Measurements from ENCODE around the gene ASIC1.

The ASIC1 gene

DNA sequence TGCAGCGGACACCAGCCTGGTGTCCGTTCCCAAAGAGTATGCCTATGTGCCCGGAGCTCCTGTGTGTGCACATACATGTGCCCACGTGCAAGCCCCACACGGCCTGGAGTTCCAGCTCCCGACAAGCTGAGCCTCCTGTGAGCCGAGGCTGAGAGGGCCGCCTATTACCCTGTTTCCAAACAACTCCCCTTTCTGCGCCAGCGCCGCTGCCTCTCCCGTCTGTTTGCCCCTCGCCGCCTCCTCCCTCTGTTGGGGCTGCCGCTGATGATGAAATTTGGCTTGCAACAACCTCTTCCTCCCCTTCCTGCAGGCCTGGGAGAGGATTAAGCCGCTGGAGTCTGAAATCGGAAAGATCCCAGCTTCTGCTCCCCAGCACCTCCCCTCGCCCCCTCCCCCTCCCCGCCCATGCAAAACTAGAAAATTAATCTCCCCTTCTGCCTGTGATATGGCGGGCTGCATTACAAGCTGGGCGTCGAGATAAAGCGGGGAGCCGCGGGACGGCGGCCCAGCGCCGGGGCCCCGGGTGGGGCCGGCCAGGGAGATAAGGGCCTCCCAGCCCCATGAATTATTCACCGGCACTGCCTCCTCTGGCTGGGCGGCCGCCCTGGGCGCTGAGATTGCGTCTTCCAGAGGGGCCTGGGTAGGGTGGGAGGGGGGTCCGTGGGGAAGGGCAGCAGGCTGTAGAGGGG is 6.8 kb upstream of the ASIC1 start:
- peak; percentile 30 for DNase-seq (ENCODE audit: extremely low spot score)
- TF ChIP-seq NFRKB (IDR thresholded peaks at IDR 0.05) = no peak
- TF ChIP-seq ZNF384 (IDR thresholded peaks at IDR 0.05) = no peak
- no peak for TF ChIP-seq SP1 (IDR thresholded peaks at IDR 0.05)
- TF ChIP-seq, protein P1, sequence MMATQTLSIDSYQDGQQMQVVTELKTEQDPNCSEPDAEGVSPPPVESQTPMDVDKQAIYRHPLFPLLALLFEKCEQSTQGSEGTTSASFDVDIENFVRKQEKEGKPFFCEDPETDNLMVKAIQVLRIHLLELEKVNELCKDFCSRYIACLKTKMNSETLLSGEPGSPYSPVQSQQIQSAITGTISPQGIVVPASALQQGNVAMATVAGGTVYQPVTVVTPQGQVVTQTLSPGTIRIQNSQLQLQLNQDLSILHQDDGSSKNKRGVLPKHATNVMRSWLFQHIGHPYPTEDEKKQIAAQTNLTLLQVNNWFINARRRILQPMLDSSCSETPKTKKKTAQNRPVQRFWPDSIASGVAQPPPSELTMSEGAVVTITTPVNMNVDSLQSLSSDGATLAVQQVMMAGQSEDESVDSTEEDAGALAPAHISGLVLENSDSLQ (IDR thresholded peaks at IDR 0.05) = no peak
- TF ChIP-seq L3MBTL2 (conservative IDR thresholded peaks at IDR 0.05) = no peak
- no peak for TF ChIP-seq CTBP1 (IDR thresholded peaks at IDR 0.05; ENCODE audit: borderline replicate concordance)
- TF ChIP-seq ELF4 (IDR thresholded peaks at IDR 0.05) = no peak
- no peak for TF ChIP-seq FOXM1 (IDR thresholded peaks at IDR 0.05; ENCODE audit: borderline replicate concordance)
- no peak for TF ChIP-seq HDGF (IDR thresholded peaks at IDR 0.05; ENCODE audit: borderline replicate concordance)
- no peak for TF ChIP-seq ARNT (IDR thresholded peaks at IDR 0.05)
- no peak for TF ChIP-seq BHLHE40 (IDR thresholded peaks at IDR 0.05; ENCODE audit: borderline replicate concordance)
- no peak for TF ChIP-seq SUZ12 (IDR thresholded peaks at IDR 0.05)
- TF ChIP-seq LEF1 (IDR thresholded peaks at IDR 0.05; ENCODE audit: borderline replicate concordance) = no peak
- CTCF ChIA-PET = interaction anchor here (0.9 to 1.7 kb wide), 4 partner anchors 9 to 34 kb away, joined by 3 to 10 read pairs (median 6); no protein-coding TSS in a partner anchor
- POLR2A ChIA-PET = interaction anchor here (1.9 kb wide), 1 partner anchor 14 kb away, joined by 6 read pairs; no protein-coding TSS in a partner anchor

DNA sequence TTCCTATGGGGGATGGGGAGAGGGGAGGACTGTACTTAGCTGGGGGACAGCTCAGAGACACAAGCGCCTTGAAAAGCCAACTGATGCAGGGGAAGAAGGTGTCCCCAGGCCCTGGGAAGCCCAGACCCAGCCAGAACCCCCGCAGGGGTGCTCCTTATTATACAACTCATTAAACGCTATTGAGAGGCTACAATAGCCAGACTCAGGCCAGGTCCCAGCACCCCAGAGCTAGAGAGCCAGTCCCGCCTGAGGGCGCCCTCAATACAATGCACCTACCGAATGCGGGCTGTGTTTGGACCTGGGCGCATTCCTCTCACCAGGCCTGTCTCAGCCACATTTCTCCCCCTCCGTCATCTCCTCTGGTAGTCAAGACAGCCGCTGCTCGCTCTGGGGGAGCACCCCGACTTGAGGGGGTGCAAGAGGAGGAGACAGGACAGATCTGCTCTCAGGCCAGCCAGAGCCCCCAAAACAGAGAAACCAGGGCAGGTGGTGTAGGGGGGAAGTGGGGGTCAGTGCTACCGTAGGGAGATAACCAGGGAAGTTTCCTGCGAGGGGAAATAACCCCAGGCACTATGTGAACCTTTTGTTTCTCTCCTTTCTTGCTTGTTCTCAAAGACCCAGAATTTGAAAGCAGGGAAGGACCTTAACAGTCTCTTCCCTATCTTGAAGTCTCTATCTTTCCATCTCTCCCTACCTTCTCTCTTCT is 6.1 kb upstream of the ASIC1 start:
- CTCF ChIA-PET = interaction anchor here (0.6 to 1.7 kb wide), 4 partner anchors 9 to 35 kb away, joined by 3 to 10 read pairs (median 3); no protein-coding TSS in a partner anchor
- POLR2A ChIA-PET = interaction anchor here (1.9 kb wide), 1 partner anchor 14 kb away, joined by 6 read pairs; no protein-coding TSS in a partner anchor
- TF ChIP-seq ZNF384 (IDR thresholded peaks at IDR 0.05) (no peak), ELF4 (IDR thresholded peaks at IDR 0.05) (no peak), NFRKB (IDR thresholded peaks at IDR 0.05) (no peak), FOXA1 (IDR thresholded peaks at IDR 0.05) (no peak), TARDBP (IDR thresholded peaks at IDR 0.05) (no peak), FOXK2 (IDR thresholded peaks at IDR 0.05) (no peak), FOXM1 (IDR thresholded peaks at IDR 0.05; ENCODE audit: borderline replicate concordance) (no peak), SUZ12 (IDR thresholded peaks at IDR 0.05) (no peak), BHLHE40 (IDR thresholded peaks at IDR 0.05; ENCODE audit: borderline replicate concordance) (no peak), CTBP1 (IDR thresholded peaks at IDR 0.05; ENCODE audit: borderline replicate concordance) (no peak), L3MBTL2 (conservative IDR thresholded peaks at IDR 0.05) (no peak), LEF1 (IDR thresholded peaks at IDR 0.05; ENCODE audit: borderline replicate concordance) (no peak), HDGF (IDR thresholded peaks at IDR 0.05; ENCODE audit: borderline replicate concordance) (no peak), ARNT (IDR thresholded peaks at IDR 0.05) (no peak)
- TF ChIP-seq, protein P1 (IDR thresholded peaks at IDR 0.05) = no peak
- DNase-seq (ENCODE audit: extremely low spot score) = no peak

DNA sequence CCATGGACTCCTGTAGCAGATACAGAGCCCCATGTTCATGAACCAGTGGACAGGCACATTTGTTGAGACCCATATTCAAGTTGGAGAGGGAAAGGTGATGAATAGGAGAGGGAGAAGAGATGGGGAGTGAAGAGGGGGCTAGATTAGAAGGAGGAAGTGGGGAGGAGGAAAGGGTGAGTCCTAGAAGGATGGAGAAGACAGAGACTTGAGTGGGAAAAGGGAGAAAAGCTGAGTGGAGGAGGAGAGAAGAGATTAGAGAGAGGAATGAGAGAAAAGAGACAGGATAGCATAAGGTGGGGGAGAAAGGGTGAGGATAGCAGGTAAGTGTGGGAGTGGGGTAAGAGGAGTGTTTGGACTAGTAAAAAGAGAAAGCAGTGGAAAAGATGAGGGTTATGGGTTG is 4.9 kb upstream of the ASIC1 start:
- TF ChIP-seq SUZ12 (IDR thresholded peaks at IDR 0.05) (no peak), SP1 (IDR thresholded peaks at IDR 0.05) (no peak), NFRKB (IDR thresholded peaks at IDR 0.05) (no peak), HDGF (IDR thresholded peaks at IDR 0.05; ENCODE audit: borderline replicate concordance) (no peak), ARNT (IDR thresholded peaks at IDR 0.05) (no peak), BHLHE40 (IDR thresholded peaks at IDR 0.05; ENCODE audit: borderline replicate concordance) (no peak), CTBP1 (IDR thresholded peaks at IDR 0.05; ENCODE audit: borderline replicate concordance) (no peak), ZNF384 (IDR thresholded peaks at IDR 0.05) (no peak), LEF1 (IDR thresholded peaks at IDR 0.05; ENCODE audit: borderline replicate concordance) (no peak), FOXK2 (IDR thresholded peaks at IDR 0.05) (no peak)
- TF ChIP-seq, protein P1 (IDR thresholded peaks at IDR 0.05) = no peak
- ChIA-PET CTCF (interaction anchor here (4.7 kb wide), 1 partner anchor 13 kb away, joined by 31 read pairs; no protein-coding TSS in a partner anchor), POLR2A (no interaction called here)
- no peak for DNase-seq (ENCODE audit: extremely low spot score)

DNA sequence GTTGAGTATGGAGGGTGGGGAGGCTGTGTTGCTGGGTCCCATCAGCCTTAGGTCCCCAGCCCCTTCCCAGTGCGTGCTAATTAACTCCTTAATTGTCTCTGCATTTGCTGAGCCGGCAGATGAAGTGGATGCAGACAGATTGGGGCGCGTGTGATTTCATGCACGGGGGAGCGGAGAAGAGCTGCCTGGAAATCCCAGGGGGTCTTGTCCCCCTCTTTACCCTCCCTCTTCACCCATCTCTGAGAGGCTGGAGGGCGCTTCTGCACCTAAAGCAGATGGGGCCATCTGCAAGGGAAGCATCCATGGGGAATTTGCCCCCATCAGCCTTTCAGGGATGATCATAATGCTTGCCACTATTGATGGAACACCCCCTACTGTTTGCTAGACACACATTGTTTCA is 4.4 kb upstream of the ASIC1 start:
- CTCF ChIA-PET = interaction anchor here (4.7 kb wide), 1 partner anchor 14 kb away, joined by 31 read pairs; no protein-coding TSS in a partner anchor
- POLR2A ChIA-PET = no interaction called here
- no peak for DNase-seq (ENCODE audit: extremely low spot score)
- no peak for TF ChIP-seq FOXK2 (IDR thresholded peaks at IDR 0.05)
- no peak for TF ChIP-seq LEF1 (IDR thresholded peaks at IDR 0.05; ENCODE audit: borderline replicate concordance)
- TF ChIP-seq BHLHE40 (IDR thresholded peaks at IDR 0.05; ENCODE audit: borderline replicate concordance) = no peak
- TF ChIP-seq HDGF (IDR thresholded peaks at IDR 0.05; ENCODE audit: borderline replicate concordance) = no peak
- TF ChIP-seq, protein P1 (IDR thresholded peaks at IDR 0.05) = no peak
- TF ChIP-seq SUZ12 (IDR thresholded peaks at IDR 0.05) = no peak
- TF ChIP-seq ZNF384 (IDR thresholded peaks at IDR 0.05) = no peak
- no peak for TF ChIP-seq ARNT (IDR thresholded peaks at IDR 0.05)
- TF ChIP-seq TARDBP (IDR thresholded peaks at IDR 0.05) = no peak
- no peak for TF ChIP-seq FOXA1 (IDR thresholded peaks at IDR 0.05)

DNA sequence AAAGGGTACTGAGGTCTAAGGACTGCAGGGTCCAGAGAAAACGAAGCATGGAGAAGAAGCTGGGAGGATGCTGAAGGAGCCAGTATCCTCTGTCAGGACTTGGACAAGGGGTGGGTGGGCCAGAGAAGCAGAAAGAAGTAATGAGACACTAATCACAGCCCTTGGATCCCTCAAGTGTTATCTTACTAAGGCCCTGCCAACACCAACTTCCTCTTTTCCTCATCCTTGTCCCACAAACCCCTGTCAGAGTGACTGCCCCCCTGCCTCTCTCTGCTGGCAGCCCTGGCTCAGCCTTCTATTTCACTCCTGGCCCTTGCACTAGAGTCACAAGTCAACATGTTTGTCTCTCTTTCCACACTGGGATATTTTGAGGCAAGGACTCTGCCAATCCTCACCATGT is 3.8 kb upstream of the ASIC1 start:
- POLR2A ChIA-PET = no interaction called here
- CTCF ChIA-PET = interaction anchor here (3.4 to 4.7 kb wide), 2 partner anchors 15 to 87 kb away, joined by 24 to 31 read pairs; no protein-coding TSS in a partner anchor

More for the DNA sequence above, 3.8 kb upstream of the ASIC1 start:
- TF ChIP-seq TARDBP (IDR thresholded peaks at IDR 0.05) (no peak), LEF1 (IDR thresholded peaks at IDR 0.05; ENCODE audit: borderline replicate concordance) (no peak), HDGF (IDR thresholded peaks at IDR 0.05; ENCODE audit: borderline replicate concordance) (no peak)
- DNase-seq (ENCODE audit: extremely low spot score) = no peak
